Endodermal cell (in vitro differentiated cells): ENCODE data around the gene RCN1. TPM values are rescaled to one million over a fixed set of nuclear protein-coding genes. Genes with fewer than 3 reads are reported as not detected.

Source experiments
- DNase-seq: peaks from one replicate; pipeline ENCODE4 v3.0.0-alpha.2; 2017
- H3K27ac ChIP-seq: 2 replicates; pipeline ENCODE4 v1.5.1; 2013; ENCODE audit warnings: mild to moderate bottlenecking, low read depth, low read length, moderate library complexity
- H3K27me3 ChIP-seq: 2 replicates; pipeline ENCODE4 v1.6.1; 2013; ENCODE audit warnings: mild to moderate bottlenecking, low read length, moderate library complexity; ENCODE audit not compliant: insufficient read depth, control insufficient read depth, poor library complexity, severe bottlenecking
- H3K36me3 ChIP-seq: 2 replicates; pipeline ENCODE4 v1.7.0; 2013; ENCODE audit warnings: mild to moderate bottlenecking, low read length, moderate library complexity; ENCODE audit not compliant: control insufficient read depth, insufficient read depth
- H3K4me1 ChIP-seq: one replicate; pipeline ENCODE4 v1.7.0; 2013; ENCODE audit warnings: low read length; ENCODE audit not compliant: control insufficient read depth, insufficient read depth
- H3K4me3 ChIP-seq: 2 replicates; pipeline ENCODE4 v1.5.1; 2013; ENCODE audit warnings: mild to moderate bottlenecking, low read length, moderate library complexity
- H3K9ac ChIP-seq: 2 replicates; pipeline ENCODE4 v1.6.1; 2013; ENCODE audit warnings: mild to moderate bottlenecking, low read length, moderate library complexity; ENCODE audit not compliant: poor library complexity, severe bottlenecking; ENCODE audit errors: extremely low read depth
- H3K9me3 ChIP-seq: 2 replicates; pipeline ENCODE4 v1.6.1; 2013; ENCODE audit warnings: mild to moderate bottlenecking, low read length, moderate library complexity; ENCODE audit not compliant: control insufficient read depth
- H3K27ac Mint-ChIP-seq: 2 replicates; pipeline ENCODE4 v1.8.0; 2020; ENCODE audit warnings: mixed read lengths
- H3K27me3 Mint-ChIP-seq: 2 replicates; pipeline ENCODE4 v1.8.0; 2021; ENCODE audit warnings: mild to moderate bottlenecking, mixed read lengths; ENCODE audit not compliant: insufficient read depth
- H3K36me3 Mint-ChIP-seq: 2 replicates; pipeline ENCODE4 v1.8.0; 2020; ENCODE audit warnings: low read depth, mixed read lengths
- H3K4me1 Mint-ChIP-seq: 2 replicates; pipeline ENCODE4 v1.8.0; 2020; ENCODE audit warnings: mixed read lengths
- H3K4me3 Mint-ChIP-seq: 2 replicates; pipeline ENCODE4 v1.8.0; 2020; ENCODE audit warnings: mild to moderate bottlenecking, moderate library complexity, mixed read lengths
- H3K9me3 Mint-ChIP-seq: 2 replicates; pipeline ENCODE4 v1.8.0; 2020; ENCODE audit warnings: mild to moderate bottlenecking, mixed read lengths
- CTCF ChIP-seq: fragments of 200-600 bp; sonication (generic); conservative IDR thresholded peaks from 2 replicates; pipeline ENCODE4 v1.5.0; 2021; ENCODE audit warnings: antibody characterized with exemption, mild to moderate bottlenecking
- WGBS, 2 experiments: methylation state at CpG; one replicate each; pipeline versions ENCODE4 v1.1.5 to v1.1.7; 2013; ENCODE audit warnings: missing lambda C conversion rate in 2 of 2, mixed read lengths in 1 of 2; ENCODE audit not compliant: insufficient coverage in 1 of 2, insufficient read length in 1 of 2; 5-methylcytosine and 5-hydroxymethylcytosine counted together
- total RNA-seq, 2 donors: library from RNA; stranded (reverse); fragmentation: NEBNext Ultra II Directional in 1 of 2; extraction: Animal tissue kit (Norgen Biotek cat#: 25700) in 1 of 2; gene quantifications; 2 replicates in 1 of 2; 3 replicates in 1 of 2; pipeline ENCODE4 v1.2.1, GENCODE V29; 2021

The RCN1 gene
- total RNA-seq, 2 donors from 2014 or later = 99.5 to 136 TPM

- H3K9ac ChIP-seq = no peak overlapping the region
- H3K4me3 Mint-ChIP-seq = no peak overlapping the region
- H3K4me1 Mint-ChIP-seq = peaks cover 4% of the 10 kb centered on the region
- no peak overlapping the region for H3K27ac ChIP-seq
- no peaks in the 10 kb centered on the region for H3K9me3 ChIP-seq
- peaks cover 8% of the 10 kb centered on the region for H3K36me3 Mint-ChIP-seq
- TF ChIP-seq CTCF = no peak
- peaks cover 8% of the 10 kb centered on the region for H3K36me3 ChIP-seq
- no peak overlapping the region for H3K4me3 ChIP-seq
- no peaks in the 10 kb centered on the region for H3K4me1 ChIP-seq
- H3K27ac Mint-ChIP-seq = no peak overlapping the region
- no peak for DNase-seq
- H3K27me3 ChIP-seq = no peaks in the 10 kb centered on the region
- no peaks in the 10 kb centered on the region for H3K9me3 Mint-ChIP-seq
- H3K27me3 Mint-ChIP-seq = no peaks in the 10 kb centered on the region
- 92 to 93% methylated on average over 4 of the region's 4 CpGs for WGBS, 2 experiments
These were observed 18.3 kb downstream of the RCN1 start for GRCh38 chr11:32109138-32109537.

GRCh38 chr11:32109592-32109991, 18.7 kb downstream of the RCN1 start:
- H3K27me3 Mint-ChIP-seq = no peaks in the 10 kb centered on the region
- H3K9me3 ChIP-seq = no peaks in the 10 kb centered on the region

GRCh38 chr11:32110795-32111194, 19.9 kb downstream of the RCN1 start:
- no peak overlapping the region for H3K27ac ChIP-seq
- no peaks in the 10 kb centered on the region for H3K4me1 ChIP-seq
- WGBS, 2 experiments = 90 to 96% methylated on average over 3 of the region's 3 CpGs
- no peak overlapping the region for H3K9ac ChIP-seq
- Mint-ChIP-seq H3K9me3 (no peaks in the 10 kb centered on the region), H3K36me3 (peaks cover 2% of the 10 kb centered on the region), H3K27me3 (no peaks in the 10 kb centered on the region), H3K4me3 (no peak overlapping the region), H3K4me1 (peaks cover 4% of the 10 kb centered on the region), H3K27ac (no peak overlapping the region)
- TF ChIP-seq CTCF = no peak
- no peak overlapping the region for H3K4me3 ChIP-seq
- peaks cover 2% of the 10 kb centered on the region for H3K36me3 ChIP-seq
- no peak for DNase-seq
- no peaks in the 10 kb centered on the region for H3K9me3 ChIP-seq
- H3K27me3 ChIP-seq = no peaks in the 10 kb centered on the region

More at GRCh38 chr11:32109592-32109991, 18.7 kb downstream of the RCN1 start:
- Histone ChIP-seq H3K4me3 (no peak overlapping the region), H3K4me1 (no peaks in the 10 kb centered on the region), H3K27ac (no peak overlapping the region), H3K36me3 (peaks cover 8% of the 10 kb centered on the region), H3K27me3 (no peaks in the 10 kb centered on the region), H3K9ac (no peak overlapping the region)
- TF ChIP-seq CTCF = no peak
- H3K36me3 Mint-ChIP-seq = peaks cover 7% of the 10 kb centered on the region
- H3K27ac Mint-ChIP-seq = no peak overlapping the region
- H3K4me1 Mint-ChIP-seq = peaks cover 4% of the 10 kb centered on the region
- H3K4me3 Mint-ChIP-seq = no peak overlapping the region
- 88 to 93% methylated on average over 5 to 6 of the region's 6 CpGs for WGBS, 2 experiments
- DNase-seq = no peak
- no peaks in the 10 kb centered on the region for H3K9me3 Mint-ChIP-seq
